GM23338 (cell line): ENCODE measurements around the gene IBTK. TPM values are rescaled to one million over a fixed set of nuclear protein-coding genes. Genes with fewer than 3 reads are reported as not detected.

Source experiments
- ATAC-seq: fragments of 200-7000 bp; cut with Tn5 transposase; 3 replicates; pipeline ENCODE4 v1.9.1; 2020
- DNase-seq: peaks from one replicate; pipeline ENCODE4 v3.0.0-alpha.2; 2015; ENCODE audit warnings: low spot score
- H2AFZ ChIP-seq: fragments of 200-600 bp; sonication (generic); 2 replicates; pipeline ENCODE4 v1.8.0; 2016; ENCODE audit warnings: antibody characterized with exemption, mild to moderate bottlenecking, moderate library complexity
- H3F3A ChIP-seq: fragments of 200-600 bp; sonication (generic); replicated peaks from 2 replicates; pipeline ENCODE4 v1.8.0; 2017; ENCODE audit warnings: antibody characterized with exemption, mixed run types, low read depth
- H3K27ac ChIP-seq: fragments of 200-600 bp; sonication (generic); 2 replicates; pipeline ENCODE4 v1.6.1; 2016; ENCODE audit warnings: low read depth
- H3K27me3 ChIP-seq: fragments of 200-600 bp; sonication (generic); 2 replicates; pipeline ENCODE4 v1.8.0; 2016; ENCODE audit warnings: mild to moderate bottlenecking, mixed run types, moderate library complexity; ENCODE audit not compliant: insufficient read depth
- H3K36me3 ChIP-seq: fragments of 200-600 bp; sonication (generic); 2 replicates; pipeline ENCODE4 v1.8.0; 2016; ENCODE audit warnings: mild to moderate bottlenecking; ENCODE audit not compliant: insufficient read depth
- H3K4me1 ChIP-seq: fragments of 200-600 bp; sonication (generic); 2 replicates; pipeline ENCODE4 v1.8.0; 2016; ENCODE audit warnings: mild to moderate bottlenecking, moderate library complexity; ENCODE audit not compliant: insufficient read depth
- H3K4me2 ChIP-seq: fragments of 200-600 bp; sonication (generic); 2 replicates; pipeline ENCODE4 v1.7.1; 2017; ENCODE audit warnings: mixed run types
- H3K4me3 ChIP-seq: fragments of 200-600 bp; sonication (generic); 2 replicates; pipeline ENCODE4 v1.6.1; 2016; ENCODE audit warnings: mixed run types
- H3K79me2 ChIP-seq: fragments of 200-600 bp; sonication (generic); replicated peaks from 2 replicates; pipeline ENCODE4 v1.8.0; 2017; ENCODE audit warnings: mild to moderate bottlenecking; ENCODE audit not compliant: insufficient read depth
- H3K9me2 ChIP-seq: fragments of 200-600 bp; sonication (generic); 2 replicates; pipeline ENCODE4 v1.8.0; 2017; ENCODE audit not compliant: insufficient read depth
- H4K20me1 ChIP-seq: fragments of 200-600 bp; sonication (generic); replicated peaks from 2 replicates; pipeline ENCODE4 v1.8.0; 2017; ENCODE audit warnings: mild to moderate bottlenecking; ENCODE audit not compliant: insufficient read depth
- H3K27ac Mint-ChIP-seq: 2 replicates; pipeline ENCODE4 v1.8.0; 2020; ENCODE audit warnings: inconsistent platforms, mild to moderate bottlenecking, moderate library complexity, mixed read lengths
- H3K27me3 Mint-ChIP-seq: 3 replicates; pipeline ENCODE4 v1.8.0; 2022; ENCODE audit warnings: low read depth, mild to moderate bottlenecking, moderate library complexity, mixed read lengths, inconsistent platforms; ENCODE audit not compliant: insufficient read depth, poor library complexity
- H3K36me3 Mint-ChIP-seq: 3 replicates; pipeline ENCODE4 v1.8.0; 2021; ENCODE audit warnings: low read depth, mild to moderate bottlenecking, inconsistent platforms, moderate library complexity, mixed read lengths
- H3K4me1 Mint-ChIP-seq: 3 replicates; pipeline ENCODE4 v1.8.0; 2020; ENCODE audit warnings: mild to moderate bottlenecking, inconsistent platforms, mixed read lengths
- H3K4me3 Mint-ChIP-seq: 3 replicates; pipeline ENCODE4 v1.8.0; 2021; ENCODE audit warnings: moderate library complexity, mild to moderate bottlenecking, inconsistent platforms, mixed read lengths
- H3K9me3 Mint-ChIP-seq: 3 replicates; pipeline ENCODE4 v1.8.0; 2020; ENCODE audit warnings: moderate library complexity, mild to moderate bottlenecking, inconsistent platforms, mixed read lengths
- CREB1 ChIP-seq: fragments of 250-450 bp; sonication (Bioruptor Pico); IDR thresholded peaks from 2 replicates; pipeline ENCODE4 v1.5.0; 2020; ENCODE audit warnings: low read depth, mild to moderate bottlenecking, moderate library complexity
- EZH2 ChIP-seq: fragments of 200-600 bp; sonication (generic); IDR thresholded peaks from one replicate; pipeline ENCODE4 v1.8.0; 2017; ENCODE audit warnings: antibody characterized with exemption, mild to moderate bottlenecking, low read depth; ENCODE audit not compliant: unreplicated experiment
- EZH2phosphoT487 ChIP-seq: fragments of 200-600 bp; sonication (generic); IDR thresholded peaks from one replicate; pipeline ENCODE4 v1.8.1; 2018; ENCODE audit warnings: antibody characterized with exemption; ENCODE audit not compliant: unreplicated experiment
- JUNB ChIP-seq: IDR thresholded peaks from one replicate; pipeline ENCODE4 v1.6.1; 2016; ENCODE audit warnings: antibody characterized with exemption; ENCODE audit not compliant: unreplicated experiment
- NANOG ChIP-seq: IDR thresholded peaks from 2 replicates; pipeline ENCODE4 v1.6.1; 2016; ENCODE audit warnings: antibody characterized with exemption, borderline replicate concordance
- POLR2AphosphoS5 ChIP-seq: IDR thresholded peaks from 2 replicates; pipeline ENCODE4 v1.6.1; 2016; ENCODE audit warnings: antibody characterized with exemption, low read depth
- REST ChIP-seq: IDR thresholded peaks from one replicate; pipeline ENCODE4 v1.6.1; 2018; ENCODE audit warnings: antibody characterized with exemption; ENCODE audit not compliant: unreplicated experiment
- STAT1 ChIP-seq: IDR thresholded peaks from one replicate; pipeline ENCODE4 v1.6.1; 2016; ENCODE audit warnings: antibody characterized with exemption; ENCODE audit not compliant: unreplicated experiment
- ZNF114 ChIP-seq: fragments of 250-450 bp; sonication (Bioruptor Pico); IDR thresholded peaks from 2 replicates; pipeline ENCODE4 v1.5.0; 2020; ENCODE audit warnings: mild to moderate bottlenecking, moderate library complexity
- ZNF331 ChIP-seq: fragments of 250-450 bp; sonication (Bioruptor Pico); IDR thresholded peaks from 2 replicates; pipeline ENCODE4 v1.5.0; 2020; ENCODE audit warnings: low read depth, mild to moderate bottlenecking, moderate library complexity
- ZNF462 ChIP-seq: fragments of 250-450 bp; sonication (Bioruptor Pico); IDR thresholded peaks from 2 replicates; pipeline ENCODE4 v1.5.0; 2020; ENCODE audit warnings: mild to moderate bottlenecking, moderate library complexity
- polyA plus RNA-seq: library from polyadenylated mRNA; unstranded; fragments of >200 nt; fragmentation: Nextera tagmentation; extraction: Ambion mirVana; gene quantifications from 2 replicates; pipeline ENCODE4 v1.2.1, GENCODE V29; 2016
- total RNA-seq: library from RNA; depleted of rRNA; stranded (reverse); fragments of >200 nt; shearing (Covaris generic); gene quantifications from 2 replicates; pipeline ENCODE4 v1.2.3, GENCODE V29; 2014
- TF ChIP-seq, protein P1 (sequence below): IDR thresholded peaks from 2 replicates; pipeline ENCODE4 v1.6.1; 2016; ENCODE audit warnings: antibody characterized with exemption
- TF ChIP-seq, protein P2 (sequence below), 2 experiments: fragments of 200-600 bp in 1 of 2; sonication (generic) in 1 of 2; conservative IDR thresholded peaks; 2 replicates each; pipeline versions ENCODE4 v1.5.1 to v1.6.1; 2016 to 2017; ENCODE audit warnings: antibody characterized with exemption in 2 of 2, low read depth in 2 of 2, mild to moderate bottlenecking in 2 of 2, moderate library complexity in 1 of 2

Gene IBTK
- total and polyA plus RNA-seq, 2 experiments from 2014 or later: 16.0 to 28.7 TPM

- Histone ChIP-seq H3K27ac (no peak overlapping the region), H3K9me2 (no peaks in the 10 kb centered on the region), H3F3A (no peaks in the 10 kb centered on the region), H3K27me3 (no peaks in the 10 kb centered on the region), H3K36me3 (peaks cover 5% of the 10 kb centered on the region), H3K4me2 (no peak overlapping the region), H3K4me1 (peaks cover 6% of the 10 kb centered on the region), H3K79me2 (peaks cover 99% of the 10 kb centered on the region), H4K20me1 (no peaks in the 10 kb centered on the region; the same call in 1 of the 2 replicates), H2AFZ (no peak overlapping the region), H3K4me3 (no peak overlapping the region)
- ATAC-seq: no peak; the same call in 2 of the 3 replicates
- Mint-ChIP-seq H3K4me3 (no peak overlapping the region), H3K9me3 (no peaks in the 10 kb centered on the region), H3K27ac (no peak overlapping the region), H3K36me3 (peaks cover 39% of the 10 kb centered on the region), H3K27me3 (peaks cover 1% of the 10 kb centered on the region), H3K4me1 (peaks cover 12% of the 10 kb centered on the region)
- no peak for TF ChIP-seq POLR2AphosphoS5
- no peak for TF ChIP-seq JUNB
- no peak for TF ChIP-seq EZH2
- no peak for TF ChIP-seq ZNF114 (CRISPR knock-in tag)
- TF ChIP-seq, protein P1, sequence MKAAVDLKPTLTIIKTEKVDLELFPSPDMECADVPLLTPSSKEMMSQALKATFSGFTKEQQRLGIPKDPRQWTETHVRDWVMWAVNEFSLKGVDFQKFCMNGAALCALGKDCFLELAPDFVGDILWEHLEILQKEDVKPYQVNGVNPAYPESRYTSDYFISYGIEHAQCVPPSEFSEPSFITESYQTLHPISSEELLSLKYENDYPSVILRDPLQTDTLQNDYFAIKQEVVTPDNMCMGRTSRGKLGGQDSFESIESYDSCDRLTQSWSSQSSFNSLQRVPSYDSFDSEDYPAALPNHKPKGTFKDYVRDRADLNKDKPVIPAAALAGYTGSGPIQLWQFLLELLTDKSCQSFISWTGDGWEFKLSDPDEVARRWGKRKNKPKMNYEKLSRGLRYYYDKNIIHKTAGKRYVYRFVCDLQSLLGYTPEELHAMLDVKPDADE: no peak
- no peak for TF ChIP-seq CREB1 (CRISPR knock-in tag)
- no peak for TF ChIP-seq STAT1
- no peak for TF ChIP-seq REST
- no peak for TF ChIP-seq ZNF462
- TF ChIP-seq, protein P2, sequence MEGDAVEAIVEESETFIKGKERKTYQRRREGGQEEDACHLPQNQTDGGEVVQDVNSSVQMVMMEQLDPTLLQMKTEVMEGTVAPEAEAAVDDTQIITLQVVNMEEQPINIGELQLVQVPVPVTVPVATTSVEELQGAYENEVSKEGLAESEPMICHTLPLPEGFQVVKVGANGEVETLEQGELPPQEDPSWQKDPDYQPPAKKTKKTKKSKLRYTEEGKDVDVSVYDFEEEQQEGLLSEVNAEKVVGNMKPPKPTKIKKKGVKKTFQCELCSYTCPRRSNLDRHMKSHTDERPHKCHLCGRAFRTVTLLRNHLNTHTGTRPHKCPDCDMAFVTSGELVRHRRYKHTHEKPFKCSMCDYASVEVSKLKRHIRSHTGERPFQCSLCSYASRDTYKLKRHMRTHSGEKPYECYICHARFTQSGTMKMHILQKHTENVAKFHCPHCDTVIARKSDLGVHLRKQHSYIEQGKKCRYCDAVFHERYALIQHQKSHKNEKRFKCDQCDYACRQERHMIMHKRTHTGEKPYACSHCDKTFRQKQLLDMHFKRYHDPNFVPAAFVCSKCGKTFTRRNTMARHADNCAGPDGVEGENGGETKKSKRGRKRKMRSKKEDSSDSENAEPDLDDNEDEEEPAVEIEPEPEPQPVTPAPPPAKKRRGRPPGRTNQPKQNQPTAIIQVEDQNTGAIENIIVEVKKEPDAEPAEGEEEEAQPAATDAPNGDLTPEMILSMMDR (conservative IDR thresholded peaks at IDR 0.05; ENCODE audit: low read depth in 2 of 2): no peak
- no peak for TF ChIP-seq NANOG
- no peak for TF ChIP-seq EZH2phosphoT487
- no peak for TF ChIP-seq ZNF331 (CRISPR knock-in tag)
- DNase-seq: peak; percentile 7
Observed at GRCh38 chr6:82240186-82240585, 7.4 kb downstream of the IBTK start.
